ENCODE data around the gene WBP2. TPM values are rescaled to one million over a fixed set of nuclear protein-coding genes. Genes with fewer than 3 reads are reported as not detected.

The WBP2 gene
- total and polyA plus RNA-seq, 9 of the 15 experiments (the other 6 are each of a cell fraction or from before 2014, with no cell fraction given): 2.2 to 74.3 (median 20.0) TPM

DNA sequence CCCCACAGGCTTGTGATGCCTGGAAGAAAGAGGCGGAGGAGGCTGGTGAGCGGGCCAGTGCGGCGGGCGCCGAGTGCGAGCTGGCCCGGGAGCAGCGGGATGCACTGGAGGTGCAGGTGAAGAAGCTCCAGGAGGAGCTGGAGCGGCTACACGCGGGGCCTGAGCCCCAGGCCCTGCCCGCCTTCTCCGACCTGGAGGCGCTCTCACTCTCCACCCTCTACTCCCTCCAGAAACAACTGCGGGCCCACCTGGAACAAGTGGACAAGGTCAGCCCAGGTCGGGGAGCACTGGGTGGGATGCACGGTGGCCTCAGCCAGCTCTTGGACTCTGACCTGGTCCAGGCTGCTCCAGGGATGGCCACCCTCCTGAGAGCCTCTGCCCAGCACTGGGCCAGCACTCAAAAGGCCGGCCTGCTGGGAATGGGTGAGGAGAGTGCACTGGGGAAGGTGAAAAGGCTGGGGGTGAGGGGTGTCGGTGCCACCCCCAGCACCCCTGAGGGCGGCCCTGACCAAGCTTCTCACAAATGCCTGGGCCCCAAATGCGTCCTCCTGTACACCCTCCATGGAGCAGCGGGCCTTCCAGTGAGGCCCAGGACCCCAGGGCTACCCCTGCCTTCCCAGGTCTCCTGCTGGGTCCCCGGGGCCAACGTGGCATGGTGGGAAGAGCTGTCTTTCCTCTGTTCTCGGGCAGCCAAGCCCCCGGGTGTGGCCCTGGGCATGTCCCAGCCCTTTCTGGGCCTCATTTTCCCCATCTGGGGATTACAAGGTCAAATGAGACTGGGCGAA, 31.7 kb downstream of the WBP2 start (continued):
- TF ChIP-seq MYC (IDR thresholded peaks at IDR 0.05; ENCODE audit: low read depth, low read length) (no peak), MYC (CRISPR knock-in tag; IDR thresholded peaks at IDR 0.05; ENCODE audit: borderline replicate concordance, low read depth) (no peak), HMG20A (CRISPR knock-in tag; conservative IDR thresholded peaks at IDR 0.05) (no peak), JUN (IDR thresholded peaks at IDR 0.05; ENCODE audit: borderline replicate concordance, low read depth, low read length) (no peak), JUN (CRISPR knock-in tag; IDR thresholded peaks at IDR 0.05; ENCODE audit: borderline replicate concordance) (no peak), ZNF175 (CRISPR knock-in tag; IDR thresholded peaks at IDR 0.05; ENCODE audit: low read depth) (no peak), OTX1 (CRISPR knock-in tag; IDR thresholded peaks at IDR 0.05) (no peak), ZNF143 (CRISPR knock-in tag; IDR thresholded peaks at IDR 0.05) (no peak), NCOA6 (IDR thresholded peaks at IDR 0.05) (no peak), ZNF354B (CRISPR knock-in tag; IDR thresholded peaks at IDR 0.05) (no peak), HNRNPL (IDR thresholded peaks at IDR 0.05; ENCODE audit: low read depth, low read length) (no peak), STAT5B (CRISPR knock-in tag; IDR thresholded peaks at IDR 0.05) (no peak), ZNF780A (CRISPR knock-in tag; IDR thresholded peaks at IDR 0.05) (no peak), TAF15 (IDR thresholded peaks at IDR 0.05; ENCODE audit: low read depth, low read length) (no peak), DPF2 (IDR thresholded peaks at IDR 0.05) (no peak), ZBTB1 (CRISPR knock-in tag; IDR thresholded peaks at IDR 0.05; ENCODE audit: borderline replicate concordance, low read depth) (no peak), ZNF644 (tag; IDR thresholded peaks at IDR 0.05; ENCODE audit: low read depth) (no peak)
- TF ChIP-seq, protein P1, sequence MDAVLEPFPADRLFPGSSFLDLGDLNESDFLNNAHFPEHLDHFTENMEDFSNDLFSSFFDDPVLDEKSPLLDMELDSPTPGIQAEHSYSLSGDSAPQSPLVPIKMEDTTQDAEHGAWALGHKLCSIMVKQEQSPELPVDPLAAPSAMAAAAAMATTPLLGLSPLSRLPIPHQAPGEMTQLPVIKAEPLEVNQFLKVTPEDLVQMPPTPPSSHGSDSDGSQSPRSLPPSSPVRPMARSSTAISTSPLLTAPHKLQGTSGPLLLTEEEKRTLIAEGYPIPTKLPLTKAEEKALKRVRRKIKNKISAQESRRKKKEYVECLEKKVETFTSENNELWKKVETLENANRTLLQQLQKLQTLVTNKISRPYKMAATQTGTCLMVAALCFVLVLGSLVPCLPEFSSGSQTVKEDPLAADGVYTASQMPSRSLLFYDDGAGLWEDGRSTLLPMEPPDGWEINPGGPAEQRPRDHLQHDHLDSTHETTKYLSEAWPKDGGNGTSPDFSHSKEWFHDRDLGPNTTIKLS (IDR thresholded peaks at IDR 0.05; ENCODE audit: borderline replicate concordance, low read depth): no peak
- TF ChIP-seq, protein P2, sequence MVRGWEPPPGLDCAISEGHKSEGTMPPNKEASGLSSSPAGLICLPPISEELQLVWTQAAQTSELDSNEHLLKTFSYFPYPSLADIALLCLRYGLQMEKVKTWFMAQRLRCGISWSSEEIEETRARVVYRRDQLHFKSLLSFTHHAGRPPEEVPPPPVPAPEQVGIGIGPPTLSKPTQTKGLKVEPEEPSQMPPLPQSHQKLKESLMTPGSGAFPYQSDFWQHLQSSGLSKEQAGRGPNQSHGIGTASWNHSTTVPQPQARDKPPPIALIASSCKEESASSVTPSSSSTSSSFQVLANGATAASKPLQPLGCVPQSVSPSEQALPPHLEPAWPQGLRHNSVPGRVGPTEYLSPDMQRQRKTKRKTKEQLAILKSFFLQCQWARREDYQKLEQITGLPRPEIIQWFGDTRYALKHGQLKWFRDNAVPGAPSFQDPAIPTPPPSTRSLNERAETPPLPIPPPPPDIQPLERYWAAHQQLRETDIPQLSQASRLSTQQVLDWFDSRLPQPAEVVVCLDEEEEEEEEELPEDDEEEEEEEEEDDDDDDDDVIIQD (CRISPR knock-in tag; IDR thresholded peaks at IDR 0.05): no peak
- TF ChIP-seq, protein P3, sequence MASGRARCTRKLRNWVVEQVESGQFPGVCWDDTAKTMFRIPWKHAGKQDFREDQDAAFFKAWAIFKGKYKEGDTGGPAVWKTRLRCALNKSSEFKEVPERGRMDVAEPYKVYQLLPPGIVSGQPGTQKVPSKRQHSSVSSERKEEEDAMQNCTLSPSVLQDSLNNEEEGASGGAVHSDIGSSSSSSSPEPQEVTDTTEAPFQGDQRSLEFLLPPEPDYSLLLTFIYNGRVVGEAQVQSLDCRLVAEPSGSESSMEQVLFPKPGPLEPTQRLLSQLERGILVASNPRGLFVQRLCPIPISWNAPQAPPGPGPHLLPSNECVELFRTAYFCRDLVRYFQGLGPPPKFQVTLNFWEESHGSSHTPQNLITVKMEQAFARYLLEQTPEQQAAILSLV (tag; IDR thresholded peaks at IDR 0.05): no peak
- TF ChIP-seq, protein P4, sequence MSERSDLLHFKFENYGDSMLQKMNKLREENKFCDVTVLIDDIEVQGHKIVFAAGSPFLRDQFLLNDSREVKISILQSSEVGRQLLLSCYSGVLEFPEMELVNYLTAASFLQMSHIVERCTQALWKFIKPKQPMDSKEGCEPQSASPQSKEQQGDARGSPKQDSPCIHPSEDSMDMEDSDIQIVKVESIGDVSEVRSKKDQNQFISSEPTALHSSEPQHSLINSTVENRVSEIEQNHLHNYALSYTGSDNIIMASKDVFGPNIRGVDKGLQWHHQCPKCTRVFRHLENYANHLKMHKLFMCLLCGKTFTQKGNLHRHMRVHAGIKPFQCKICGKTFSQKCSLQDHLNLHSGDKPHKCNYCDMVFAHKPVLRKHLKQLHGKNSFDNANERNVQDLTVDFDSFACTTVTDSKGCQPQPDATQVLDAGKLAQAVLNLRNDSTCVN (CRISPR knock-in tag; IDR thresholded peaks at IDR 0.05): no peak
- TF ChIP-seq, protein P5, sequence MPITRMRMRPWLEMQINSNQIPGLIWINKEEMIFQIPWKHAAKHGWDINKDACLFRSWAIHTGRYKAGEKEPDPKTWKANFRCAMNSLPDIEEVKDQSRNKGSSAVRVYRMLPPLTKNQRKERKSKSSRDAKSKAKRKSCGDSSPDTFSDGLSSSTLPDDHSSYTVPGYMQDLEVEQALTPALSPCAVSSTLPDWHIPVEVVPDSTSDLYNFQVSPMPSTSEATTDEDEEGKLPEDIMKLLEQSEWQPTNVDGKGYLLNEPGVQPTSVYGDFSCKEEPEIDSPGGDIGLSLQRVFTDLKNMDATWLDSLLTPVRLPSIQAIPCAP (CRISPR knock-in tag; IDR thresholded peaks at IDR 0.05; ENCODE audit: borderline replicate concordance): no peak

All from K562 (cell line).